Measurements from ENCODE around the gene RMDN3.

The RMDN3 gene

GRCh38 chr15:40754883-40755811 is at the start of gene RMDN3:
Gene RMDN3 (minus strand): TSS chr15:40755254. CDS start chr15:40754783, 471 bp downstream.
- Histone ChIP-seq H3K4me3 (ENCODE audit: severe bottlenecking) (peak within 1 kb of the TSS; percentile 69), H3K9me3 (ENCODE audit: severe bottlenecking) (no peaks in the 10 kb centered on the region), H3K4me1 (ENCODE audit: insufficient read depth, poor library complexity, severe bottlenecking) (peaks cover 5% of the 10 kb centered on the region), H3K36me3 (ENCODE audit: low read depth) (peaks cover 30% of the 10 kb centered on the region), H3K27me3 (ENCODE audit: insufficient read depth, poor library complexity, severe bottlenecking) (no peaks in the 10 kb centered on the region), H3K27ac (ENCODE audit: poor library complexity, severe bottlenecking) (peak within 1 kb of the TSS; percentile 53)
- ATAC-seq (ENCODE audit: low read depth) (peak; percentile 88), DNase-seq (ENCODE audit: low spot score) (peak; percentile 97)
- no peak for TF ChIP-seq CTCF (IDR thresholded peaks at IDR 0.05; ENCODE audit: poor library complexity, severe bottlenecking)

GRCh38 chr15:40803688-40804087 is 48.6 kb upstream of the RMDN3 start:
- H3K27ac ChIP-seq (ENCODE audit: poor library complexity, severe bottlenecking), result no peak overlapping the region

DNA sequence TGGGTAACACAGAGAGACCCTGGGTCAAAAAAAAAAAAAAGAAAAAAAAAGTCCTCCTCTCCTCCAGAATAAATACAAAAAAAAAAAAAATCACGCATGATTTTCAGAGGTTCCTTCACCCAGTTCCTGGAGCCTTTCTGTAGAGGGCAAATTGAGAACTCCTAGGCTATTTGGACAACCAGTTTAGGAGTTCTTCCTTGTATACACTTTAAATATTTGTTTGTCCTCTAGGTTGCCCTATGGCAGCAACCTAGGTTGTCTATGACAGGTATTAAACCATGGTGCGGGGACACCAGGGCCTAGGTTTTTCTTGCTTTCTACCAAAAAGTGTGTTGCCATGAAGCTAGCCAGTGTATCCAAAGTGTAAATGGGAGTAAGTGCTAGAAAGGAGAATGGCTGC is 48.0 kb upstream of the RMDN3 start:
- no peaks in the 10 kb centered on the region for H3K9me3 ChIP-seq (ENCODE audit: severe bottlenecking)
- H3K27me3 ChIP-seq (ENCODE audit: insufficient read depth, poor library complexity, severe bottlenecking), result no peaks in the 10 kb centered on the region
- TF ChIP-seq CTCF (IDR thresholded peaks at IDR 0.05; ENCODE audit: poor library complexity, severe bottlenecking), result no peak
- H3K4me3 ChIP-seq (ENCODE audit: severe bottlenecking), result no peak overlapping the region
- DNase-seq (ENCODE audit: low spot score) (no peak), ATAC-seq (ENCODE audit: low read depth) (no peak)
- H3K27ac ChIP-seq (ENCODE audit: poor library complexity, severe bottlenecking), result no peak overlapping the region
- peaks cover 24% of the 10 kb centered on the region for H3K36me3 ChIP-seq (ENCODE audit: low read depth)
- peaks cover 8% of the 10 kb centered on the region for H3K4me1 ChIP-seq (ENCODE audit: insufficient read depth, poor library complexity, severe bottlenecking)

More at GRCh38 chr15:40803688-40804087, 48.6 kb upstream of the RMDN3 start:
- Histone ChIP-seq H3K36me3 (ENCODE audit: low read depth) (peaks cover 19% of the 10 kb centered on the region), H3K4me1 (ENCODE audit: insufficient read depth, poor library complexity, severe bottlenecking) (peaks cover 6% of the 10 kb centered on the region), H3K9me3 (ENCODE audit: severe bottlenecking) (no peaks in the 10 kb centered on the region), H3K4me3 (ENCODE audit: severe bottlenecking) (no peak overlapping the region), H3K27me3 (ENCODE audit: insufficient read depth, poor library complexity, severe bottlenecking) (no peaks in the 10 kb centered on the region)
- peak; percentile 10 for TF ChIP-seq CTCF (IDR thresholded peaks at IDR 0.05; ENCODE audit: poor library complexity, severe bottlenecking)
- ATAC-seq (ENCODE audit: low read depth), result no peak
- no peak for DNase-seq (ENCODE audit: low spot score)

GRCh38 chr15:40799523-40799922 is 44.5 kb upstream of the RMDN3 start:
- H3K4me1 ChIP-seq (ENCODE audit: insufficient read depth, poor library complexity, severe bottlenecking), result peaks cover 23% of the 10 kb centered on the region
- no peak for TF ChIP-seq CTCF (IDR thresholded peaks at IDR 0.05; ENCODE audit: poor library complexity, severe bottlenecking)
- DNase-seq (ENCODE audit: low spot score) (no peak), ATAC-seq (ENCODE audit: low read depth) (no peak; the same call in 2 of the 3 replicates)
- no peaks in the 10 kb centered on the region for H3K9me3 ChIP-seq (ENCODE audit: severe bottlenecking)
- H3K36me3 ChIP-seq (ENCODE audit: low read depth), result peaks cover 27% of the 10 kb centered on the region
- H3K27me3 ChIP-seq (ENCODE audit: insufficient read depth, poor library complexity, severe bottlenecking), result no peaks in the 10 kb centered on the region
- H3K4me3 ChIP-seq (ENCODE audit: severe bottlenecking), result no peak overlapping the region
- H3K27ac ChIP-seq (ENCODE audit: poor library complexity, severe bottlenecking), result peak overlapping the region; percentile 24

DNA sequence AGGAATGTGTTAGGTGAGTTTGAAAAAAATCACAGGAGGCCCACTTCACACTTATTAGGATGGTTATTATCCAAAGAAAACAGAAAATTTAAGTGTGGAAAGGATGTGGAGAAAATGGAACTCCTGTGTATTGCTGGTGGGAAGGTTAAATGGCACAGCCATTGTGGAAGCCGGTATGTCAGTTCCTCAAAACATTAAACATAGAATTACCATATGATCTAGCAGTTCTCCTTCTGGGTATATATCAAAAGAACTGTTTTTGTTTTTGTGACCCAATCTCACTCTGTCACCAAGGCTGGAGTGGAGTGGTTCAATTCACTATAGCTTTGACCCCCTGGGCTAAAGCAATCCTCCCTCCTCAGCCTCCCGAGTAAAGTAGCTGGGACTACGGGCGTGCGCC is 41.5 kb upstream of the RMDN3 start:
- Histone ChIP-seq H3K4me1 (ENCODE audit: insufficient read depth, poor library complexity, severe bottlenecking) (peaks cover 41% of the 10 kb centered on the region), H3K27me3 (ENCODE audit: insufficient read depth, poor library complexity, severe bottlenecking) (no peaks in the 10 kb centered on the region), H3K36me3 (ENCODE audit: low read depth) (peaks cover 36% of the 10 kb centered on the region), H3K9me3 (ENCODE audit: severe bottlenecking) (no peaks in the 10 kb centered on the region), H3K27ac (ENCODE audit: poor library complexity, severe bottlenecking) (peak overlapping the region; percentile 29), H3K4me3 (ENCODE audit: severe bottlenecking) (no peak overlapping the region)
- ATAC-seq (ENCODE audit: low read depth) (no peak), DNase-seq (ENCODE audit: low spot score) (no peak)
- no peak for TF ChIP-seq CTCF (IDR thresholded peaks at IDR 0.05; ENCODE audit: poor library complexity, severe bottlenecking)

Measured in RWPE2 (cell line).